Neutrophil (primary cell): Measurements from ENCODE around the gene NFU1.

ENCODE experiments used
- H3K27ac ChIP-seq: fragments of 200-600 bp; sonication (generic); 2 replicates; pipeline ENCODE4 v1.5.1; 2016; ENCODE audit warnings: mild to moderate bottlenecking, moderate library complexity
- H3K27me3 ChIP-seq: fragments of 200-600 bp; sonication (generic); 2 replicates; pipeline ENCODE4 v1.6.0; 2016; ENCODE audit warnings: mild to moderate bottlenecking
- H3K36me3 ChIP-seq: fragments of 200-600 bp; sonication (generic); 2 replicates; pipeline ENCODE4 v1.5.1; 2017
- H3K4me1 ChIP-seq, 2 experiments: fragments of 200-600 bp in 1 of 2; sonication (generic) in 1 of 2; 1 replicate in 1 of 2; 2 replicates in 1 of 2; pipeline versions ENCODE4 v1.5.1 to v1.6.1; 2013 to 2016; ENCODE audit warnings: low read depth in 1 of 2, low read length in 1 of 2, mild to moderate bottlenecking in 1 of 2, moderate library complexity in 1 of 2; ENCODE audit not compliant: control insufficient read depth in 1 of 2, insufficient read depth in 1 of 2
- H3K4me3 ChIP-seq, 2 experiments: fragments of 200-600 bp in 1 of 2; sonication (generic) in 1 of 2; 1 replicate in 1 of 2; 2 replicates in 1 of 2; pipeline ENCODE4 v1.5.1; 2013 to 2016; ENCODE audit warnings: low read depth in 1 of 2, low read length in 1 of 2, mild to moderate bottlenecking in 1 of 2, moderate library complexity in 1 of 2
- H3K9me3 ChIP-seq: fragments of 200-600 bp; sonication (generic); 2 replicates; pipeline ENCODE4 v1.5.1; 2016
- TF ChIP-seq, protein P1 (sequence below): fragments of 200-600 bp; sonication (generic); IDR thresholded peaks from 2 replicates; pipeline ENCODE4 v1.5.1; 2016; ENCODE audit warnings: antibody characterized with exemption

NFU1 gene

GRCh38 chr2:69437751-69438154 lies 518 bp upstream of the NFU1 start:
- peaks cover 23 to 35% of the 10 kb centered on the region in 2 experiments for H3K4me1 ChIP-seq
- no peaks in the 10 kb centered on the region for H3K27me3 ChIP-seq
- no peaks in the 10 kb centered on the region for H3K9me3 ChIP-seq
- peak overlapping the region; percentile 89 for H3K27ac ChIP-seq
- TF ChIP-seq, protein P1, sequence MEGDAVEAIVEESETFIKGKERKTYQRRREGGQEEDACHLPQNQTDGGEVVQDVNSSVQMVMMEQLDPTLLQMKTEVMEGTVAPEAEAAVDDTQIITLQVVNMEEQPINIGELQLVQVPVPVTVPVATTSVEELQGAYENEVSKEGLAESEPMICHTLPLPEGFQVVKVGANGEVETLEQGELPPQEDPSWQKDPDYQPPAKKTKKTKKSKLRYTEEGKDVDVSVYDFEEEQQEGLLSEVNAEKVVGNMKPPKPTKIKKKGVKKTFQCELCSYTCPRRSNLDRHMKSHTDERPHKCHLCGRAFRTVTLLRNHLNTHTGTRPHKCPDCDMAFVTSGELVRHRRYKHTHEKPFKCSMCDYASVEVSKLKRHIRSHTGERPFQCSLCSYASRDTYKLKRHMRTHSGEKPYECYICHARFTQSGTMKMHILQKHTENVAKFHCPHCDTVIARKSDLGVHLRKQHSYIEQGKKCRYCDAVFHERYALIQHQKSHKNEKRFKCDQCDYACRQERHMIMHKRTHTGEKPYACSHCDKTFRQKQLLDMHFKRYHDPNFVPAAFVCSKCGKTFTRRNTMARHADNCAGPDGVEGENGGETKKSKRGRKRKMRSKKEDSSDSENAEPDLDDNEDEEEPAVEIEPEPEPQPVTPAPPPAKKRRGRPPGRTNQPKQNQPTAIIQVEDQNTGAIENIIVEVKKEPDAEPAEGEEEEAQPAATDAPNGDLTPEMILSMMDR, result no peak
- no peaks in the 10 kb centered on the region for H3K36me3 ChIP-seq
- peak overlapping the region; percentile 77 to 82 for H3K4me3 ChIP-seq

GRCh38 chr2:69436596-69436937 lies 668 bp downstream of the NFU1 start:
- TF ChIP-seq, protein P1, result no peak
- Histone ChIP-seq H3K4me1 (peaks cover 32 to 45% of the 10 kb centered on the region in 2 experiments), H3K4me3 (peak overlapping the region; percentile 77 to 82), H3K36me3 (no peaks in the 10 kb centered on the region), H3K27me3 (no peaks in the 10 kb centered on the region), H3K27ac (peak overlapping the region; percentile 89), H3K9me3 (no peaks in the 10 kb centered on the region)

DNA sequence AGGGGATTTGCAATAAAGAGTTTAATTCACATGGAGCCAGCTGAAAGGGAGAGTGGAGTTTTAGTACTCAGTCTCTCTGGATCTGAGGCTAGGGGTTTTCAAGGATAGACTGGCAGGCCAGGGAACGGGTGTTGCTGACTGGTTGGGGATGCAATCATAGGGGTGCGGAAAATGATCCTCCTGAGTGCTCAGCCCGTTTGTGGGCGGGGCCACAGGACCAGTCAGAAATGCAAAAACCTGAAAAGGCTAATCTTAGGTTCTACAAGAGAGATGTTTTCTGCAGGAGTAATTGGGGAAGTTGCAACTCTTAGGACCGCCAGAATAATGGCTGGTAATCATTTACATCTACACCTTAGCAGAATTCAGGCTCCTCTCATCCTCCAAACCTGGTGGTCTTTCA lies 2.5 kb downstream of the NFU1 start:
- H3K4me1 ChIP-seq, result peaks cover 44 to 55% of the 10 kb centered on the region in 2 experiments
- TF ChIP-seq, protein P1, result no peak

DNA sequence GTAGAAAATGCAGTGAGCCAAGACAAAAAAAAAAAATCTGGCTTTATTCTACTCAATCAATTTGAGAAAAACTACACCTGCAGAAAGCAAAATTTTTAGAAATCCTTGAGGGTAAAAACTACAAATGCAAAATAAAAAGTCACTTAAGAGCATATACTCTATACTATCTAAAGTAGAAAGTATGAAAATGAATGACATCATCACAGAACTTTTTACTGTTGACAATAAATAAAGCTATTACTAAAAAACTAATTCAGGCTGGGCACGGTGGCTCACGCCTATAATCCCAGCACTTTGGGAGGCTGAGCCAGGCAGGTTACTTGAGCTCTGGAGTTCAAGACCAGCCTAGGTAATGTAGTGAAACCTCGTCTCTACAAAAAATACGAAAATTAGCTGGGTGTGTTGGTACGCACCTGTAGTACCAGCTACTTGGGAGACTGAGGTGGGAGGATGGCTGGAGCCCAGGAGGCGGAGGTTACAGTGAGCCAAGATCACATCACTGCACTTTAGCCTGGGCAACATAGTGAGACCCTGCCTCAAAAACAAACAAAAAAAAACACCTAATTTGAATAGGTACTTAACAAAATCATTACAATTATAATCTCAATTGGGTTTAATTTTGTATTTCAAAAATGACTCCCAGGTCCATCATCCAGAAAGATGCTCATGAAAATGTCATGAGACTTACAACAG lies 7.6 kb downstream of the NFU1 start:
- peaks cover 48% of the 10 kb centered on the region for H3K36me3 ChIP-seq
- H3K27ac ChIP-seq, result no peak overlapping the region
- TF ChIP-seq, protein P1, result no peak

More for the DNA sequence above, 2.5 kb downstream of the NFU1 start:
- H3K27me3 ChIP-seq, result no peaks in the 10 kb centered on the region
- H3K36me3 ChIP-seq, result peaks cover 9% of the 10 kb centered on the region
- no peak overlapping the region for H3K4me3 ChIP-seq
- no peak overlapping the region for H3K27ac ChIP-seq
- H3K9me3 ChIP-seq, result no peaks in the 10 kb centered on the region

GRCh38 chr2:69428981-69429380 lies 8.3 kb downstream of the NFU1 start:
- H3K27me3 ChIP-seq, result no peaks in the 10 kb centered on the region
- no peak overlapping the region for H3K27ac ChIP-seq
- TF ChIP-seq, protein P1, result no peak
- peaks cover 20% of the 10 kb centered on the region in 2 experiments for H3K4me1 ChIP-seq
- no peaks in the 10 kb centered on the region for H3K9me3 ChIP-seq
- no peak overlapping the region for H3K4me3 ChIP-seq
- peaks cover 53% of the 10 kb centered on the region for H3K36me3 ChIP-seq

More for the DNA sequence above, 7.6 kb downstream of the NFU1 start:
- no peaks in the 10 kb centered on the region for H3K27me3 ChIP-seq
- no peak overlapping the region for H3K4me3 ChIP-seq
- H3K9me3 ChIP-seq, result no peaks in the 10 kb centered on the region
- peaks cover 20 to 26% of the 10 kb centered on the region in 2 experiments for H3K4me1 ChIP-seq
